GM23338 (cell line): ENCODE data around the gene PARVA. TPM values are rescaled to one million over a fixed set of nuclear protein-coding genes. Genes with fewer than 3 reads are reported as not detected.

Experiments
- ATAC-seq: fragments of 200-7000 bp; cut with Tn5 transposase; 3 replicates; pipeline ENCODE4 v1.9.1; 2020
- DNase-seq: peaks from one replicate; pipeline ENCODE4 v3.0.0-alpha.2; 2015; ENCODE audit warnings: low spot score
- H2AFZ ChIP-seq: fragments of 200-600 bp; sonication (generic); 2 replicates; pipeline ENCODE4 v1.8.0; 2016; ENCODE audit warnings: antibody characterized with exemption, mild to moderate bottlenecking, moderate library complexity
- H3F3A ChIP-seq: fragments of 200-600 bp; sonication (generic); replicated peaks from 2 replicates; pipeline ENCODE4 v1.8.0; 2017; ENCODE audit warnings: antibody characterized with exemption, mixed run types, low read depth
- H3K27ac ChIP-seq: fragments of 200-600 bp; sonication (generic); 2 replicates; pipeline ENCODE4 v1.6.1; 2016; ENCODE audit warnings: low read depth
- H3K27me3 ChIP-seq: fragments of 200-600 bp; sonication (generic); 2 replicates; pipeline ENCODE4 v1.8.0; 2016; ENCODE audit warnings: mild to moderate bottlenecking, mixed run types, moderate library complexity; ENCODE audit not compliant: insufficient read depth
- H3K36me3 ChIP-seq: fragments of 200-600 bp; sonication (generic); 2 replicates; pipeline ENCODE4 v1.8.0; 2016; ENCODE audit warnings: mild to moderate bottlenecking; ENCODE audit not compliant: insufficient read depth
- H3K4me1 ChIP-seq: fragments of 200-600 bp; sonication (generic); 2 replicates; pipeline ENCODE4 v1.8.0; 2016; ENCODE audit warnings: mild to moderate bottlenecking, moderate library complexity; ENCODE audit not compliant: insufficient read depth
- H3K4me2 ChIP-seq: fragments of 200-600 bp; sonication (generic); 2 replicates; pipeline ENCODE4 v1.7.1; 2017; ENCODE audit warnings: mixed run types
- H3K4me3 ChIP-seq: fragments of 200-600 bp; sonication (generic); 2 replicates; pipeline ENCODE4 v1.6.1; 2016; ENCODE audit warnings: mixed run types
- H3K79me2 ChIP-seq: fragments of 200-600 bp; sonication (generic); replicated peaks from 2 replicates; pipeline ENCODE4 v1.8.0; 2017; ENCODE audit warnings: mild to moderate bottlenecking; ENCODE audit not compliant: insufficient read depth
- H3K9me2 ChIP-seq: fragments of 200-600 bp; sonication (generic); 2 replicates; pipeline ENCODE4 v1.8.0; 2017; ENCODE audit not compliant: insufficient read depth
- H4K20me1 ChIP-seq: fragments of 200-600 bp; sonication (generic); replicated peaks from 2 replicates; pipeline ENCODE4 v1.8.0; 2017; ENCODE audit warnings: mild to moderate bottlenecking; ENCODE audit not compliant: insufficient read depth
- H3K27ac Mint-ChIP-seq: 2 replicates; pipeline ENCODE4 v1.8.0; 2020; ENCODE audit warnings: inconsistent platforms, mild to moderate bottlenecking, moderate library complexity, mixed read lengths
- H3K27me3 Mint-ChIP-seq: 3 replicates; pipeline ENCODE4 v1.8.0; 2022; ENCODE audit warnings: low read depth, mild to moderate bottlenecking, moderate library complexity, mixed read lengths, inconsistent platforms; ENCODE audit not compliant: insufficient read depth, poor library complexity
- H3K36me3 Mint-ChIP-seq: 3 replicates; pipeline ENCODE4 v1.8.0; 2021; ENCODE audit warnings: low read depth, mild to moderate bottlenecking, inconsistent platforms, moderate library complexity, mixed read lengths
- H3K4me1 Mint-ChIP-seq: 3 replicates; pipeline ENCODE4 v1.8.0; 2020; ENCODE audit warnings: mild to moderate bottlenecking, inconsistent platforms, mixed read lengths
- H3K4me3 Mint-ChIP-seq: 3 replicates; pipeline ENCODE4 v1.8.0; 2021; ENCODE audit warnings: moderate library complexity, mild to moderate bottlenecking, inconsistent platforms, mixed read lengths
- H3K9me3 Mint-ChIP-seq: 3 replicates; pipeline ENCODE4 v1.8.0; 2020; ENCODE audit warnings: moderate library complexity, mild to moderate bottlenecking, inconsistent platforms, mixed read lengths
- CREB1 ChIP-seq: fragments of 250-450 bp; sonication (Bioruptor Pico); IDR thresholded peaks from 2 replicates; pipeline ENCODE4 v1.5.0; 2020; ENCODE audit warnings: low read depth, mild to moderate bottlenecking, moderate library complexity
- CTCF ChIP-seq, 2 experiments: fragments of 200-600 bp in 1 of 2; sonication (generic) in 1 of 2; conservative IDR thresholded peaks; 2 replicates each; pipeline versions ENCODE4 v1.5.1 to v1.6.1; 2016 to 2017; ENCODE audit warnings: antibody characterized with exemption in 2 of 2, low read depth in 2 of 2, mild to moderate bottlenecking in 2 of 2, moderate library complexity in 1 of 2
- ETS1 ChIP-seq: IDR thresholded peaks from 2 replicates; pipeline ENCODE4 v1.6.1; 2016; ENCODE audit warnings: antibody characterized with exemption
- EZH2phosphoT487 ChIP-seq: fragments of 200-600 bp; sonication (generic); IDR thresholded peaks from one replicate; pipeline ENCODE4 v1.8.1; 2018; ENCODE audit warnings: antibody characterized with exemption; ENCODE audit not compliant: unreplicated experiment
- JUNB ChIP-seq: IDR thresholded peaks from one replicate; pipeline ENCODE4 v1.6.1; 2016; ENCODE audit warnings: antibody characterized with exemption; ENCODE audit not compliant: unreplicated experiment
- NANOG ChIP-seq: IDR thresholded peaks from 2 replicates; pipeline ENCODE4 v1.6.1; 2016; ENCODE audit warnings: antibody characterized with exemption, borderline replicate concordance
- POLR2AphosphoS5 ChIP-seq: IDR thresholded peaks from 2 replicates; pipeline ENCODE4 v1.6.1; 2016; ENCODE audit warnings: antibody characterized with exemption, low read depth
- REST ChIP-seq: IDR thresholded peaks from one replicate; pipeline ENCODE4 v1.6.1; 2018; ENCODE audit warnings: antibody characterized with exemption; ENCODE audit not compliant: unreplicated experiment
- STAT1 ChIP-seq: IDR thresholded peaks from one replicate; pipeline ENCODE4 v1.6.1; 2016; ENCODE audit warnings: antibody characterized with exemption; ENCODE audit not compliant: unreplicated experiment
- ZNF114 ChIP-seq: fragments of 250-450 bp; sonication (Bioruptor Pico); IDR thresholded peaks from 2 replicates; pipeline ENCODE4 v1.5.0; 2020; ENCODE audit warnings: mild to moderate bottlenecking, moderate library complexity
- ZNF462 ChIP-seq: fragments of 250-450 bp; sonication (Bioruptor Pico); IDR thresholded peaks from 2 replicates; pipeline ENCODE4 v1.5.0; 2020; ENCODE audit warnings: mild to moderate bottlenecking, moderate library complexity
- polyA plus RNA-seq: library from polyadenylated mRNA; unstranded; fragments of >200 nt; fragmentation: Nextera tagmentation; extraction: Ambion mirVana; gene quantifications from 2 replicates; pipeline ENCODE4 v1.2.1, GENCODE V29; 2016
- total RNA-seq: library from RNA; depleted of rRNA; stranded (reverse); fragments of >200 nt; shearing (Covaris generic); gene quantifications from 2 replicates; pipeline ENCODE4 v1.2.3, GENCODE V29; 2014

PARVA gene
- total and polyA plus RNA-seq, 2 experiments from 2014 or later: 5.8 to 6.9 TPM

- no peak for TF ChIP-seq CTCF (conservative IDR thresholded peaks at IDR 0.05; ENCODE audit: low read depth in 2 of 2)
- no peak for TF ChIP-seq REST
- TF ChIP-seq JUNB: no peak
- TF ChIP-seq EZH2phosphoT487: no peak
- no peak for TF ChIP-seq ZNF114
- no peak for TF ChIP-seq CREB1 (CRISPR knock-in tag)
These were observed 57.9 kb downstream of the PARVA start (continued) for GRCh38 chr11:12435264-12435663.

GRCh38 chr11:12436266-12436665 lies 58.9 kb downstream of the PARVA start:
- peaks cover 23% of the 10 kb centered on the region for H3K36me3 Mint-ChIP-seq
- H3K4me3 ChIP-seq: no peak overlapping the region
- no peaks in the 10 kb centered on the region; the same call in 1 of the 2 replicates for H3K36me3 ChIP-seq
- H3K9me2 ChIP-seq: peaks cover 5% of the 10 kb centered on the region; the same call in 1 of the 2 replicates
- H3K27ac ChIP-seq: no peak overlapping the region
- no peak for TF ChIP-seq NANOG
- no peak for TF ChIP-seq POLR2AphosphoS5
- no peak for TF ChIP-seq JUNB
- no peak for TF ChIP-seq ETS1
- no peak for TF ChIP-seq STAT1
- TF ChIP-seq EZH2phosphoT487: no peak
- no peak for TF ChIP-seq ZNF462 (CRISPR knock-in tag)
- peaks cover 20% of the 10 kb centered on the region for H3K4me1 Mint-ChIP-seq
- DNase-seq (no peak), ATAC-seq (no peak)
- H4K20me1 ChIP-seq: no peaks in the 10 kb centered on the region
- no peaks in the 10 kb centered on the region; the same call in 1 of the 2 replicates for H3K79me2 ChIP-seq
- no peak overlapping the region for H2AFZ ChIP-seq
- H3K27me3 ChIP-seq: no peaks in the 10 kb centered on the region
- peaks cover 4% of the 10 kb centered on the region; the same call in 1 of the 2 replicates for H3K4me1 ChIP-seq
- H3K27ac Mint-ChIP-seq: no peak overlapping the region
- H3K4me2 ChIP-seq: no peak overlapping the region
- H3F3A ChIP-seq: no peaks in the 10 kb centered on the region
- no peak overlapping the region for H3K4me3 Mint-ChIP-seq
- H3K27me3 Mint-ChIP-seq: peaks cover 6% of the 10 kb centered on the region
- H3K9me3 Mint-ChIP-seq: peaks cover 15% of the 10 kb centered on the region
